ENCODE data around the gene EMC6. TPM values are rescaled to one million over a fixed set of nuclear protein-coding genes. Genes with fewer than 3 reads are reported as not detected.

Gene EMC6
- total RNA-seq, 1 donor from 2014 or later = 44.4 TPM

DNA sequence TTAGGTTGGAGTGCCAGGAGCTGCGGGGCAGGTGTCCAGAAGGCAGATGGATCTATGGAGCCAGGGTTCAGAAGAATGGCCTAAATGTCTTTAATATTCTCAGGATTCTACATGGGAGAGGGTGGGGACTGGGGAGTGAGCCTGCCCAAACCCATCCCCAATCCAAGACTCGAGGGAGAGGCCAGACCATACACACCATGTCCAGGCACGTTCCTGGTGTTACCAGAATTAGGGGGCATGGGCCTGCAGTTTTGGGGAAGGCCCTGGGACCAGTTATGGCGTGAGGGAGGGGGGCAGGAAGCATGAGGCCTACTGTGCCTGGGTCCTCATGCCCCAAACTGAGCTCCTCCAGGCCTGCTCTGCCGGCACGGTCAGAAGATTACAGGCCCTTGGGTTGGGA is 2.1 kb upstream of the EMC6 start:
- Mint-ChIP-seq H3K27ac (ENCODE audit: unreplicated experiment) (peak overlapping the region; percentile 75), H3K4me3 (ENCODE audit: unreplicated experiment) (peak overlapping the region; percentile 89)

DNA sequence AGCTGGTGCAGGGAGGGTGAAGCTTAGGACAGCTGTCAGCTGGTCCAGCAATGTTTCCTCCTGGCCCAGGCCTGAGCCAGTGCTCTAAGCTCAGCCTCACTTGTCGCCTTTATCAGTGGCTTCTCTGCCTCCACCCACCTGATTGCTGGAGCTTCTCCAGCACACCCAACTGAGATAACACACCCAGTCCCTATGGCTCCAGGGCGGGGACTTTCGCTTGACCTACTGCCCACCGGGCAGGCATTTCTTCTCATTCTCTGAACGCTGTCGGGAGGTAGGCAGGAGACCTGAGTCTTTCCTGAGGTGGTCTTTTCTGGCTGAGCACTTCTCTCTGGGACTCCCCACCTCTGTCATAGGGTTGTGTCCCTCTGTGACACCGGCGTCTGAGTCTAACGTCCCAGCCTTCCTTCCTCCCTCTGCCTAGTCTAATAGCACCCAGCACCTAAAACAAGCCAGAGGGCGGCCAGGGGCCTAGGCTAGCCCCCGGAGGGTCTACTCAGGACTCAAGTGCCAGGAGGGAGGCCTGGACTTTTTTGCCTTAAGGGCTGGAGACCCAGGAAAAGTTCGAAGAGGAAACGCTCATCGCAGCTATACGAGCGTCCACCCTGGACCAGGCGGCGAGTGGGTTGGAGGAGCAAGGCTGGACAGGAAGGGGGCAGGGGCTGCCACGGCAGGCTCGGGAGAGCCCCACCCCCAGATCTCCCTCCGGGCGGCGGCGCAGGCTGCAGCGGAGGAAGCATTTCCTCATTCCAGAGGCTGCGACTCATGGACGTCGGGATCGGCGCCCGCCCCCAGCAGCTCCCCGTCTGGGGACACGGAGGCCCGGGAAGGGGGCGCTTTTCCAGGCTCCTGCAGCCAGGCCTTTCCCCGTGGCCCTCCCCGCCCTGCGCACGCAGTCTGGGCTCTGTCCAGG is 990 bp upstream of the EMC6 start:
- peaks cover 23% of the 10 kb centered on the region for H3K27me3 Mint-ChIP-seq (ENCODE audit: unreplicated experiment)
- TF ChIP-seq, protein P1, sequence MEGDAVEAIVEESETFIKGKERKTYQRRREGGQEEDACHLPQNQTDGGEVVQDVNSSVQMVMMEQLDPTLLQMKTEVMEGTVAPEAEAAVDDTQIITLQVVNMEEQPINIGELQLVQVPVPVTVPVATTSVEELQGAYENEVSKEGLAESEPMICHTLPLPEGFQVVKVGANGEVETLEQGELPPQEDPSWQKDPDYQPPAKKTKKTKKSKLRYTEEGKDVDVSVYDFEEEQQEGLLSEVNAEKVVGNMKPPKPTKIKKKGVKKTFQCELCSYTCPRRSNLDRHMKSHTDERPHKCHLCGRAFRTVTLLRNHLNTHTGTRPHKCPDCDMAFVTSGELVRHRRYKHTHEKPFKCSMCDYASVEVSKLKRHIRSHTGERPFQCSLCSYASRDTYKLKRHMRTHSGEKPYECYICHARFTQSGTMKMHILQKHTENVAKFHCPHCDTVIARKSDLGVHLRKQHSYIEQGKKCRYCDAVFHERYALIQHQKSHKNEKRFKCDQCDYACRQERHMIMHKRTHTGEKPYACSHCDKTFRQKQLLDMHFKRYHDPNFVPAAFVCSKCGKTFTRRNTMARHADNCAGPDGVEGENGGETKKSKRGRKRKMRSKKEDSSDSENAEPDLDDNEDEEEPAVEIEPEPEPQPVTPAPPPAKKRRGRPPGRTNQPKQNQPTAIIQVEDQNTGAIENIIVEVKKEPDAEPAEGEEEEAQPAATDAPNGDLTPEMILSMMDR (IDR thresholded peaks at IDR 0.05; ENCODE audit: partially characterized antibody, unreplicated experiment) = no peak

More for the DNA sequence above, 2.1 kb upstream of the EMC6 start:
- H3K36me3 Mint-ChIP-seq (ENCODE audit: unreplicated experiment) = no peaks in the 10 kb centered on the region
- H3K9me3 Mint-ChIP-seq (ENCODE audit: unreplicated experiment) = peaks cover 28% of the 10 kb centered on the region
- peaks cover 25% of the 10 kb centered on the region for H3K27me3 Mint-ChIP-seq (ENCODE audit: unreplicated experiment)
- TF ChIP-seq, protein P1 (IDR thresholded peaks at IDR 0.05; ENCODE audit: partially characterized antibody, unreplicated experiment) = no peak
- H3K4me1 Mint-ChIP-seq (ENCODE audit: low read depth, unreplicated experiment) = peaks cover 29% of the 10 kb centered on the region
- DNase-seq = no peak

DNA sequence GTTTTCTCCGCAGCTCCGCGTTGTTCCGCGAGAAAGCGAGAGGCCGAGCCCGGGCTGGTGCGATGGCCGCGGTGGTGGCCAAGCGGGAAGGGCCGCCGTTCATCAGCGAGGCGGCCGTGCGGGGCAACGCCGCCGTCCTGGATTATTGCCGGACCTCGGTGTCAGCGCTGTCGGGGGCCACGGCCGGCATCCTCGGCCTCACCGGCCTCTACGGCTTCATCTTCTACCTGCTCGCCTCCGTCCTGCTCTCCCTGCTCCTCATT is 404 bp downstream of the EMC6 start:
- H3K4me1 Mint-ChIP-seq (ENCODE audit: low read depth, unreplicated experiment) = peaks cover 23% of the 10 kb centered on the region
- TF ChIP-seq, protein P1 (IDR thresholded peaks at IDR 0.05; ENCODE audit: partially characterized antibody, unreplicated experiment) = no peak
- H3K4me3 Mint-ChIP-seq (ENCODE audit: unreplicated experiment) = peak overlapping the region; percentile 96
- H3K36me3 Mint-ChIP-seq (ENCODE audit: unreplicated experiment) = no peaks in the 10 kb centered on the region
- no peak for DNase-seq
- peak overlapping the region; percentile 91 for H3K27ac Mint-ChIP-seq (ENCODE audit: unreplicated experiment)
- H3K27me3 Mint-ChIP-seq (ENCODE audit: unreplicated experiment) = peaks cover 18% of the 10 kb centered on the region
- peaks cover 20% of the 10 kb centered on the region for H3K9me3 Mint-ChIP-seq (ENCODE audit: unreplicated experiment)

More for the DNA sequence above, 990 bp upstream of the EMC6 start:
- H3K36me3 Mint-ChIP-seq (ENCODE audit: unreplicated experiment) = no peaks in the 10 kb centered on the region
- peaks cover 28% of the 10 kb centered on the region for H3K9me3 Mint-ChIP-seq (ENCODE audit: unreplicated experiment)
- DNase-seq = peak; percentile 79
- peaks cover 29% of the 10 kb centered on the region for H3K4me1 Mint-ChIP-seq (ENCODE audit: low read depth, unreplicated experiment)
- peak overlapping the region; percentile 93 for H3K27ac Mint-ChIP-seq (ENCODE audit: unreplicated experiment)
- H3K4me3 Mint-ChIP-seq (ENCODE audit: unreplicated experiment) = peak overlapping the region; percentile 89

DNA sequence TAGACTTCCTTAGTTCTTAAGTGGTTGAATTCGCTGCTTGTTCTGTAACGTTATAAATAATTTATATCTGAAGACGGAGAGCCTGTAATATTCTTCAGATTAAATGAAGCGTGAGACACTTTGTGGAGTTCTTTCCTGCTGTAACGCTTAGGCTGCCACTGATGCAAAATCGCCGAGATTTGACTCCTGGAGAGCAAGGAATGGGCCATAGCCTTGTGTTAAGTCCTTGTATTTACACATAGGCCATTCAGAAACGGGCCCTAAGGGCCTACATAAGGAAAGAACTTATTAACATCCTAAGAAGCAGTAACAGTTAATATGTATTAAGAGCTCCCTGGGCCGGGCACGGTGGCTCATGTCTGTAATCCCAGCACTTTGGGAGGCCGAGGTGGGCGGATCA is 936 bp downstream of the EMC6 start:
- TF ChIP-seq, protein P1 (IDR thresholded peaks at IDR 0.05; ENCODE audit: partially characterized antibody, unreplicated experiment) = no peak
- H3K27ac Mint-ChIP-seq (ENCODE audit: unreplicated experiment) = peak overlapping the region; percentile 91
- no peaks in the 10 kb centered on the region for H3K36me3 Mint-ChIP-seq (ENCODE audit: unreplicated experiment)
- H3K9me3 Mint-ChIP-seq (ENCODE audit: unreplicated experiment) = peaks cover 15% of the 10 kb centered on the region
- H3K27me3 Mint-ChIP-seq (ENCODE audit: unreplicated experiment) = peaks cover 13% of the 10 kb centered on the region
- peaks cover 17% of the 10 kb centered on the region for H3K4me1 Mint-ChIP-seq (ENCODE audit: low read depth, unreplicated experiment)
- DNase-seq = no peak
- H3K4me3 Mint-ChIP-seq (ENCODE audit: unreplicated experiment) = peak overlapping the region; percentile 96

DNA sequence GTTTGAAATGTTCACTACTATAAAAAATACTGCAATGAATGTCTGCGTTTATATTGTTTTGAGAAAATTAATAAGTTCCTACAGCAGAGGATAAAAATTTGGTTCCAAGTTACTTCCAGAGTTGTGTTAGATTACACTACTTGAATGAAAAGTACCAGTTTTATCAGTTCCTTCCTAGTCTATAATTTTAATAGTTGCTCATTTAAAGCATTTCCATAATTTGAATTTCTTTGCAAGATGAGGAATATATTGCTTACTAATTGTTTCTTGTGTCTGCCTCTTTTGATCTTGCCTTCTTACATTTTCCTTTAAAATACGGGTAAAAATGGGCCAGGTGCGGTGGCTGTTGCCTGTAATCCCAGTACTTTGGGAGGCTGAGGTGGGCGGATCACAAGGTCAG is 4.0 kb downstream of the EMC6 start:
- no peak for DNase-seq
- peaks cover 4% of the 10 kb centered on the region for H3K9me3 Mint-ChIP-seq (ENCODE audit: unreplicated experiment)
- H3K4me1 Mint-ChIP-seq (ENCODE audit: low read depth, unreplicated experiment) = peaks cover 4% of the 10 kb centered on the region
- H3K36me3 Mint-ChIP-seq (ENCODE audit: unreplicated experiment) = no peaks in the 10 kb centered on the region
- TF ChIP-seq, protein P1 (IDR thresholded peaks at IDR 0.05; ENCODE audit: partially characterized antibody, unreplicated experiment) = no peak
- H3K4me3 Mint-ChIP-seq (ENCODE audit: unreplicated experiment) = no peak overlapping the region
- H3K27me3 Mint-ChIP-seq (ENCODE audit: unreplicated experiment) = peaks cover 6% of the 10 kb centered on the region
- H3K27ac Mint-ChIP-seq (ENCODE audit: unreplicated experiment) = no peak overlapping the region

Measured in glutamatergic neuron (in vitro differentiated cells).